K562 (cell line): ENCODE results near the gene TMEM121. TPM values are rescaled to one million over a fixed set of nuclear protein-coding genes. Genes with fewer than 3 reads are reported as not detected.

Source experiments
- ARID4B ChIP-seq: sonication (generic); formaldehyde crosslinking; IDR thresholded peaks from 2 replicates; pipeline ENCODE4 v1.8.0; 2022; ENCODE audit warnings: mild to moderate bottlenecking, missing genetic modification reagents
- ASH1L ChIP-seq: fragments of 450-650 bp; IDR thresholded peaks from 2 replicates; pipeline ENCODE4 v1.6.1; 2018; ENCODE audit warnings: borderline replicate concordance, mild to moderate bottlenecking, low read depth; ENCODE audit not compliant: partially characterized antibody
- CBFA2T3 ChIP-seq: fragments of 450-650 bp; IDR thresholded peaks from 2 replicates; pipeline ENCODE4 v1.6.1; 2017
- CC2D1A ChIP-seq: fragments of 450-650 bp; IDR thresholded peaks from 2 replicates; pipeline ENCODE4 v1.6.1; 2017; ENCODE audit warnings: mild to moderate bottlenecking
- CXXC5 ChIP-seq: fragments of 250-450 bp; sonication (Bioruptor Pico); IDR thresholded peaks from 2 replicates; pipeline ENCODE4 v1.8.0; 2022; ENCODE audit warnings: inconsistent platforms, mild to moderate bottlenecking, moderate library complexity
- E2F3 ChIP-seq: fragments of 250-450 bp; sonication (Bioruptor Pico); IDR thresholded peaks from 2 replicates; pipeline ENCODE4 v1.4.0; 2020; ENCODE audit warnings: mild to moderate bottlenecking
- EP400 ChIP-seq: fragments of 450-650 bp; IDR thresholded peaks from 2 replicates; pipeline ENCODE4 v1.6.1; 2017; ENCODE audit warnings: antibody characterized with exemption, mild to moderate bottlenecking, moderate library complexity
- GATA2 ChIP-seq: sonication (generic); formaldehyde crosslinking; IDR thresholded peaks from 2 replicates; pipeline ENCODE4 v1.4.0; 2020; ENCODE audit warnings: mild to moderate bottlenecking, missing genetic modification reagents
- HDAC1 ChIP-seq, 2 experiments: fragments of 450-650 bp; IDR thresholded peaks; 2 replicates each; pipeline ENCODE4 v1.6.1; 2016 to 2017; ENCODE audit warnings: inconsistent platforms in 1 of 2, mild to moderate bottlenecking in 1 of 2, moderate library complexity in 1 of 2
- HSF4 ChIP-seq: fragments of 250-450 bp; sonication (Bioruptor Pico); IDR thresholded peaks from 2 replicates; pipeline ENCODE4 v2.1.2; 2022; ENCODE audit warnings: mild to moderate bottlenecking, moderate library complexity, borderline replicate concordance
- KLF1 ChIP-seq: fragments of 450-650 bp; IDR thresholded peaks from 2 replicates; pipeline ENCODE4 v1.6.1; 2016; ENCODE audit warnings: missing genetic modification characterization, missing compliant biosample characterization
- MBD1 ChIP-seq: fragments of 250-450 bp; sonication (Bioruptor Pico); IDR thresholded peaks from 2 replicates; pipeline ENCODE4 v1.8.0; 2022; ENCODE audit warnings: inconsistent platforms
- RBM14 ChIP-seq: fragments of 200-400 bp; formaldehyde crosslinking; IDR thresholded peaks from 2 replicates; pipeline ENCODE4 v1.6.1; 2018; ENCODE audit warnings: low read depth, mild to moderate bottlenecking, low read length, moderate library complexity, borderline replicate concordance; ENCODE audit not compliant: insufficient read depth
- TAF7 ChIP-seq: fragments of 450-650 bp; IDR thresholded peaks from 2 replicates; pipeline ENCODE4 v1.6.1; 2016; ENCODE audit warnings: missing genetic modification characterization, missing compliant biosample characterization
- TFAP4 ChIP-seq: sonication (generic); formaldehyde crosslinking; IDR thresholded peaks from 2 replicates; pipeline ENCODE4 v1.8.0; 2022; ENCODE audit warnings: missing genetic modification reagents, mild to moderate bottlenecking, moderate library complexity, borderline replicate concordance
- XRCC3 ChIP-seq: fragments of 450-650 bp; IDR thresholded peaks from 2 replicates; pipeline ENCODE4 v1.6.1; 2017; ENCODE audit warnings: mild to moderate bottlenecking, moderate library complexity
- ZNF277 ChIP-seq: fragments of 250-450 bp; sonication (Bioruptor Pico); IDR thresholded peaks from 2 replicates; pipeline ENCODE4 v1.8.0; 2022; ENCODE audit warnings: inconsistent platforms, mild to moderate bottlenecking, moderate library complexity, borderline replicate concordance
- ZNF41 ChIP-seq: fragments of 250-450 bp; sonication (Bioruptor Pico); conservative IDR thresholded peaks from 2 replicates; pipeline ENCODE4 v1.4.0; 2020; ENCODE audit warnings: mild to moderate bottlenecking
- ZNF551 ChIP-seq: fragments of 250-450 bp; sonication (Bioruptor Pico); IDR thresholded peaks from 2 replicates; pipeline ENCODE4 v1.5.0; 2021; ENCODE audit warnings: mild to moderate bottlenecking, moderate library complexity
- ZNF696 ChIP-seq: fragments of 250-450 bp; sonication (Bioruptor Pico); conservative IDR thresholded peaks from 2 replicates; pipeline ENCODE4 v1.4.0; 2020; ENCODE audit warnings: mild to moderate bottlenecking, moderate library complexity
- ZNF764 ChIP-seq: fragments of 250-450 bp; sonication (Bioruptor Pico); IDR thresholded peaks from 2 replicates; pipeline ENCODE4 v1.4.0; 2020; ENCODE audit warnings: low read depth, mild to moderate bottlenecking, moderate library complexity
- polyA plus RNA-seq, 8 experiments: library from polyadenylated mRNA; depleted of rRNA in 4 of 8; stranded (reverse) in 5 of 8; unstranded in 3 of 8; fragments of >200 nt; fragmentation: Nextera tagmentation in 2 of 8; fragmentation: Illumina TruSeq in 1 of 8; extraction: Ambion mirVana in 2 of 8; extraction: Trizol in 1 of 8; gene quantifications; 2 replicates each; pipeline versions ENCODE4 v1.2.1 to v1.2.3, GENCODE V29; 2011 to 2014; ENCODE audit warnings: inconsistent platforms in 1 of 8, missing spikeins in 1 of 8
- total RNA-seq, 7 experiments: library from RNA; depleted of rRNA in 6 of 7; stranded (reverse); fragments of >200 nt in 6 of 7; fragmentation: Illumina TruSeq in 2 of 7; extraction: Trizol in 2 of 7; gene quantifications; 2 replicates each; pipeline versions ENCODE4 v1.2.1 to v1.2.3, GENCODE V29; 2011 to 2021; ENCODE audit warnings: low replicate concordance in 1 of 7

TMEM121 gene
- total and polyA plus RNA-seq, 9 of the 15 experiments (the other 6 are each of a cell fraction or from before 2014, with no cell fraction given), result 0.31 to 0.36 TPM; not detected in 7

- TF ChIP-seq ARID4B (CRISPR knock-in tag), result peak; percentile 23
- TF ChIP-seq TFAP4, result peak; percentile 38; the same call in 1 of the 2 replicates
- TF ChIP-seq E2F3, result no peak
- TF ChIP-seq ZNF764 (CRISPR knock-in tag), result no peak
- TF ChIP-seq KLF1 (tag), result no peak
- no peak for TF ChIP-seq ZNF696 (CRISPR knock-in tag)
- TF ChIP-seq ZNF41 (CRISPR knock-in tag), result no peak
- no peak for TF ChIP-seq GATA2 (CRISPR knock-in tag)
- TF ChIP-seq HDAC1 (IDR thresholded peaks at IDR 0.05), result peak in 1 of 2 experiments; percentile 63; a peak in 1 of 4 replicates
- TF ChIP-seq ASH1L, result no peak
- no peak for TF ChIP-seq HSF4 (CRISPR knock-in tag)
- no peak for TF ChIP-seq CBFA2T3
- TF ChIP-seq XRCC3, result no peak
- TF ChIP-seq MBD1, result no peak
- no peak for TF ChIP-seq ZNF551 (CRISPR knock-in tag)
- no peak for TF ChIP-seq RBM14
- no peak for TF ChIP-seq TAF7 (tag)
- peak; percentile 50 for TF ChIP-seq CXXC5 (CRISPR knock-in tag)
- no peak for TF ChIP-seq ZNF277 (CRISPR knock-in tag)
- TF ChIP-seq CC2D1A, result no peak
- peak; percentile 48 for TF ChIP-seq EP400
Measured at GRCh38 chr14:105489542-105490266, 36.7 kb upstream of the TMEM121 start (continued).
